Articular chondrocyte of knee joint (primary cell): ENCODE measurements around the gene SF1. TPM values are rescaled to one million over a fixed set of nuclear protein-coding genes. Genes with fewer than 3 reads are reported as not detected.

Experiments used
- total RNA-seq: library from RNA; depleted of rRNA; stranded (reverse); fragments of >200 nt; gene quantifications from 2 replicates; pipeline ENCODE4 v1.2.3, GENCODE V29; 2012

Gene SF1, protein sequence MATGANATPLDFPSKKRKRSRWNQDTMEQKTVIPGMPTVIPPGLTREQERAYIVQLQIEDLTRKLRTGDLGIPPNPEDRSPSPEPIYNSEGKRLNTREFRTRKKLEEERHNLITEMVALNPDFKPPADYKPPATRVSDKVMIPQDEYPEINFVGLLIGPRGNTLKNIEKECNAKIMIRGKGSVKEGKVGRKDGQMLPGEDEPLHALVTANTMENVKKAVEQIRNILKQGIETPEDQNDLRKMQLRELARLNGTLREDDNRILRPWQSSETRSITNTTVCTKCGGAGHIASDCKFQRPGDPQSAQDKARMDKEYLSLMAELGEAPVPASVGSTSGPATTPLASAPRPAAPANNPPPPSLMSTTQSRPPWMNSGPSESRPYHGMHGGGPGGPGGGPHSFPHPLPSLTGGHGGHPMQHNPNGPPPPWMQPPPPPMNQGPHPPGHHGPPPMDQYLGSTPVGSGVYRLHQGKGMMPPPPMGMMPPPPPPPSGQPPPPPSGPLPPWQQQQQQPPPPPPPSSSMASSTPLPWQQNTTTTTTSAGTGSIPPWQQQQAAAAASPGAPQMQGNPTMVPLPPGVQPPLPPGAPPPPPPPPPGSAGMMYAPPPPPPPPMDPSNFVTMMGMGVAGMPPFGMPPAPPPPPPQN
- 110 and 117 TPM in 2 replicates for total RNA-seq

DNA sequence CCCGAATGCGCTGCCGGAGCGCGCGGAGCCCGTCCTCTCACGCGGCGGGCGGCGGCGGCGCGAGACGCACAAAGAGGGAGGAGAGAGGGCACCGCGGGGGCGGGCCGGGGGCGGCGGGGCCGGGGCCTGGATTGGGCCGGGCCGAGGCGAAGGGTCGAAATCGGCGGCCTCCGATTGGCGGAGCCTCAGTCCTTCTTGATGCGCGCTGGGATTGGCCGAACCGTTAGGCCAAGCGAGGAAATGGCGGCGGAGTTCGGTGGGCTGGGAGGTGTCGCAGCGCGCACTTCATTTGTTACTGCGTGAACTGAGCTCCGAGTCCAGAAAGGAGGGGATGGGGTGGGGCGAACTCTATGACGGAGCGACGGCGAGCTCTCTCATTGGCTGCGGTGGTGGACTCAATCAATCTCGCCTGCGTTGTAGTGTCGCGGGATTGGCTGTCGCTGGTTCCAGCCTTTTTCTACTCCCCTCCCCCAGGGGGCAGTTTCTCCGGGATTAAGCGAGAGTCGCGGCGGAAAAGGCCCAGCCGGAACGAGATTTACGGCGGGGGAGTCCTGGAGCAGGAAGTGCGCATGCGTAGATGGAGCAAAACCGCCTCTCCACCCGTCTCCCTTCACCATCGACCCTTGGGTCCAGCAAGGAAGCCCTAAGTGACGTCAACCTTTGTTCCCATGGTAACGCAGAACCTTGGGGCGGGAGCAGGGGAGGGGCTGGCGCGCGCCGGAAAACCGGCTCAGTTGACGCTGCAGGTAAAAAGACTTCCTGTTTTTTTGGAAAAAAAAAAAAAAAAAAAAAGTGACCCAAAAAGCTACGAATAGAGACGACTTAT, at the start of gene SF1:
Gene SF1, minus strand, starts transcription at position 70 of the 826 bp plus-strand sequence. CDS start 150 bp downstream, outside the sequence.

DNA sequence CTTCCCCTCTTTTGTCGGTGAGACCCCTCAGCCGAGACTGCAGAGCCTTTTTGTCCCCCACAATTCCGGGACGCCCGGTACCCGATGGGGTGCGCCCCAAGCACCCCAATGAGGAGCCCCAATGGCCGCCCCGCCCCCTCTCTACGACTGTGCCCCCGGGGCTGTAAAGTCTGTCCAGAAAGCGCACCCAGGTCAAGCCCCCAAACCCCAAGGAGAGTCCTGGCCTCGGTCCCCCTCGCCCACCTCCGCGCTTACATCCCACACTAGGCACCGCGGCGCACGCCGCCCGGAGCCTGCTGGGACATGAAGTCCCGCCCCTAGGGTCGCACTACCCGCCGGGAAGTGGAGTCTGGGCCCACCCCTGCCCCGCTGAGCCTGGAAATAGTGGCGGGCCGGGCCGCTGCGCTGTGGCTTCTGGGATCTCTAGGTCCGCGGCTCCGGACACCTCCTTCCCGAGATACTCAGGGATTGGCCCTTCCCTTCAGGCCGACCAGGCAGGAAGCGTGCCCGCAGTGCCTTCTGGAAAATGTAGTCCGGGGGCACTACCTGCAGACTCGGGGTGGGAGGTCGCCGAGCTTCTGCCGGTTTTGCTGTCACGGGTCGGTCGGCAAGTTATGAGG, 32.0 kb upstream of the SF1 start, which contains the start of gene MEN1:
Gene MEN1, minus strand, starts transcription at position 281 of the 620 bp plus-strand sequence. CDS start 442 bp downstream, outside the sequence.

DNA sequence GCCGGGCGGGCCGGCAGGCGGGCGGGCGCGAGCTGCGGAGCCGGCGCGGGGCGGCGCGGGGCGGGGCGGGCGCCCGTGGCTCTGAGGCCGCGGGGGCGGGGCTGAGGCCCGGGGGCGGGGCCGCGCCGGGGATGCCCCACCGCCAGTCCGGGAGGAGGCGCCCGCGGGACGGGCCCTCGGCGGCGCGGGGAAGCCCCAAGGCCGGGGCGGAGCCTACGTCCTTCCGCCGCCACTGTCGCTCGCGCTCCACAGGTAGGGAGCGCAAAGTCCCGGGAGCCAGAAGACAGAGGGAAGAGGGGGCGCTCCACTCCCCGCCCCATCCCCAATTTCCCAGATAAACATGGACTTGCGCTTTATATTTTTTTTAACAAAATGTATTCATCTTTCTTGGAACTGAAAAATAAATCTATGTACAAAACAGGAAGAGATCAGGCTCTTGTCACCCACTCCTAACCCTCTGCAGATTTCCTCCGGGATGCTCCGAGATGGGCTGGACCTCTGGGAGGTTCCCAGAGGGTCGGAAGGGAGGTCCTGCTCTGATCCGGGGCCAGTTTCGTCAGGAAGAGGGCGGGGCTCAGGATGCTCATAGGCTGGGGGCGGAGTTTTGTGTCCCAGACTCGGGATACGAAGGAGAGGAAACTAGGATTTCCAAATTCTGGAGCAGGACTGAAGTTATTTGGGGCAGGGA, 25.0 kb upstream of the SF1 start, which contains the start of gene MAP4K2:
Gene MAP4K2, minus strand, starts transcription at position 57 of the 688 bp plus-strand sequence. CDS start 65 bp downstream, outside the sequence.

DNA sequence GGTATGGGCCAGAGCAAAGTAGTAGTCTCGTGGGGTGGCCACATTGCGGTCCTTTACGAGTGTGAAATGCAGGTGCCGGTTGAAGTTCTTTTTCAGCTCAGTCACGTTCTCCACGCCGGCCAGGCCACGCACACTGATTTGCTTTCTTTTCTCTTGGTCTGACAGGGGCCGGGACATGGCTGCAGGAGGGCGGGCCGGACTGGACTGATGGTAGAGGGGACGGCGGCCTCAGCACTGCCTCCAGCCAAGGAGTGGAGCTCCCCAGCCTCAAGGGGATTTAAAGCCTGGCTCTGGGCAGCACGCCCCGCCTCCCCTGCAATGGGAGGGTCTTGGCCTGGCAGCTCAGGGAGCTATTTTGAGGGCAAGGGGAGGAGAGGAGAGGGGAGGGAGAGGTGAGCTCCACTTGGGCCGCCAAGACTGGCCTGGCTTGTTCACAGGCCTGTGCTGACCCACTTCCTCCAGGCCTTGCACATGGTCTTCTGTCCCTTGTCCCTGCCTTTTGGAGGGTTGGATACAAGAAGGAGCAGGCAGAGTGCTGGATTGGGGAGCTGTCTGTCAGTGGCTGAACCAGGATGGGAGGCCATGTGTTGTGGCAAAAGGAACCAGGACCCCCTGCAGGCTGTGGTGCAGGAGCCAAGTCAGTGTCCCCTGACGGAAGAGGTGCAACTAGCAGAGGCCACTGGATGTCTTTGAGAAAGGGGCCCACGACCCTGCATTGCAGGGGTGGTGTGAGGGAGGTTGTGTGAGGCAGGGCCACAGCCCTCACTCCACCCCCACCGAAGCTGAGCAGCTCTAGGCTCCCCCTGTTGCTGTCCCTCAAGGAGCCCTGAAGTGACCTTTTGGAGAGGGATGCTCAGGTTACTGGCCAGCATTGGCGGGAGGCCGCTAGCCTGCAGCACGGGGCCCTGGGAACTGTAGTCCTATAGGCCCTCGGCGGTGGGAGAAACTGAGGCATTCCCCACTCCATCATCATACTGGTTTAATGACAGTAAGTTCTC, 18.3 kb downstream of the SF1 start, which contains the start of gene PYGM:
Gene PYGM, minus strand, starts transcription at position 253 of the 998 bp plus-strand sequence. Its CDS starts 76 bp downstream, at position 177.

DNA sequence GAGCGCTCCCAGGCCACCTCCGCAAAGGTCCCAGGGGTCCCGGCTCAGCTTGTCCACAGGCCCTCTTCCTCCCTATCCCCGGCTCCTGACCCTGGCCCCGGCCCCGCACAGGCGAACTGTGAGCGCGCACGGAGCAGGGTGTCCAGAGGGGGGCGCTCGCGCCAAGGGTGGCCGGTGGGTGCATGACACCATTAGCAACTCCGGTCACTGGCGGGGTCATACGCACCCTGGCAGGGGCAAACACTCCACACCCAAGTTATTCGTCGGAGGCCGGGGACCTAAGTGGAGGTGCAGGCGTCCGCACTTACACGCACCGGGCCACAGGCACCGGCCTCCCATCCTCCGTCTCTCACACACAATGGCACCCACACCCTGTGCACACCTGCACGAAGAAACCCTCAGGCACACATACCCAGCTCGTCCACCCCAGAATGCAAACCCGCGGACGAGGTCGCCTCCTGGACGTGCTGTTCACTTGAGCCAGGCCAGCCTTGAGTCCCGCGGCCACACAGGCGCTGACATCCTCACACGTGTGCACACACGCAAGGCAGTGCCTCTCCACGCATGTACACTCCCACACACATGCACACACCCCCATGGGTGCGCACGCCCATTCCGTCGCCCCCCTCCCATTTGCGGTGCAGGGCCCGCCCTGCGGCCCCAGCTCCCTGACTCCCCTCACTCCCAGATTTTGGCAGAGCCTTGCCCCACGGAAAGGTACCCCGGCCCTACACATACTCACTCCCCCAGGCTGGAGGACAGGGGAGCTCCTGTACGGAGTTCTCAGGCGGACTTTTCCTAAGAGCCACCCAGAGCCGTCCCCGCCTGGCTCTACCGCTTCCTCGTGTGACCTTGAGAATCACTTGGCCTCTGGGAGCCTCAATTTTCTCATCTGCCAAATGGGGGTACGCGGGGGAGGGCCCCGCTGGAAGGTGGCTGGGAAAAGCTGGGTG, 34.5 kb downstream of the SF1 start, which contains the start of gene RASGRP2:
Gene RASGRP2, minus strand, starts transcription at position 552 of the 953 bp plus-strand sequence. CDS start 1,276 bp downstream, outside the sequence.

DNA sequence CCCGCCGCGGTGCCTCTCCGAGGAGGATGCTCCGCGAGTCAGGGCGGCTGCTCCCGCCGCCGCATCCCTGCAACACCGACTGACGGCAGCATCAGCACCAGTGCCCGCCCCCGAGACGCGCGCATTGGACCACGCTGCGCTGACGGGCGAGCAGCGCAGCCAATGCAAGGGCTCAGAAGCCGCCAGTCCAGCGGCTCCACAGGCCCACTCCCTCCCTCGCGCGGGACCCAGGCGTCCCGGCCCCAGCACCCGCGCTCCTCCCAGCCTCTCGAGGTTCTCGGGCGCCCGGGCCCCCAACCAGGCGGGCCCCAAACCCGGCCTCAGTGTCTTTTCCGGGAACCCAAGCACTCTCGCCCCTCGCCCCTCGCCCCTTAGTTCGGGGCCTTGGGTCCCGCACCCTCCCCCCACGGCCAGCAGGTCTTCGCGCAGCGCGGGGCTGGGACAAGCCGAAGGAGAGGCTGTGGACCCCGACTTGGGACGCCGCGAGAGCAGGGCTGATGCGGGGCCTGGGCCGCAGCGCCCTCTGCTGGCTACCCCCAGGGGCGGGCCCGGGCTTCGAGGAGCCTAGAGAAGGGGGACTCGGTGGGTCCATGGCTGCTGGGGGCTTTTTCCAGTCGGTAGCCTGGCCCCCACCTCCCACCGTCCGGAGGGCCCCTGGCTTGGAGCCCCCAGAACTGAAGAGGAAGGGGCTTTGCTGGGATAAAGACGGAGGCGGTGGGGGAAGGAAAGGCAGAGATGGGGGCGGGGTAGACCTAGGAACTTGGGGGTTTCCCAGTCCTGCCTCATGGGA, 55.0 kb downstream of the SF1 start, which contains the start of gene NRXN2:
Gene NRXN2, minus strand, starts transcription at position 81 of the 790 bp plus-strand sequence. CDS start 9,498 bp downstream, outside the sequence.

Other genes starting within 250 kb of the SF1 start
- under 0.01 TPM in 1 of 2 replicates, not detected in the other for gene SLC22A11, start 222.6 kb downstream of the SF1 start, total RNA-seq
- gene SLC22A12, start 187.3 kb downstream of the SF1 start, total RNA-seq: not detected in 2 replicates
- gene NRXN2, start 55.3 kb downstream of the SF1 start, total RNA-seq: 2.6 and 7.6 TPM in 2 replicates
- 0.13 TPM in 1 of 2 replicates, not detected in the other for gene RASGRP2, start 34.4 kb downstream of the SF1 start, total RNA-seq
- 0.32 and 0.39 TPM in 2 replicates for gene PYGM, start 18.6 kb downstream of the SF1 start, total RNA-seq
- 12.3 and 13.3 TPM in 2 replicates for gene MAP4K2, start 24.7 kb upstream of the SF1 start, total RNA-seq
- gene MEN1, start 32.0 kb upstream of the SF1 start, total RNA-seq: 12.3 and 12.5 TPM in 2 replicates
- under 0.01 TPM in 2 replicates for gene CDC42BPG, start 66.1 kb upstream of the SF1 start, total RNA-seq
- gene EHD1, start 100.1 kb upstream of the SF1 start, total RNA-seq: 72.4 and 90.2 TPM in 2 replicates
- gene ATG2A, start 138.7 kb upstream of the SF1 start, total RNA-seq: 15.3 and 15.4 TPM in 2 replicates
- 8.2 TPM in 2 replicates for gene PPP2R5B, start 146.1 kb upstream of the SF1 start, total RNA-seq
- gene GPHA2, start 157.4 kb upstream of the SF1 start, total RNA-seq: not detected in 2 replicates
- gene MAJIN, start 193.6 kb upstream of the SF1 start, total RNA-seq: not detected in 2 replicates
- gene BATF2, start 218.4 kb upstream of the SF1 start, total RNA-seq: 0.39 and 1.4 TPM in 2 replicates
- gene ARL2, start 235.6 kb upstream of the SF1 start, total RNA-seq: 74.2 and 76.9 TPM in 2 replicates
- 11.9 and 13.4 TPM in 2 replicates for gene SNX15, start 248.9 kb upstream of the SF1 start, total RNA-seq